Posterior vena cava (tissue), 2 donors: ENCODE data around the gene TEX55. TPM values are rescaled to one million over a fixed set of nuclear protein-coding genes. Genes with fewer than 3 reads are reported as not detected.

Experiments used
- total RNA-seq, 2 donors: library from RNA; stranded (reverse); fragmentation: NEBNext Ultra II Directional; extraction: Animal tissue kit (Norgen Biotek cat#: 25700); gene quantifications; one replicate each; pipeline ENCODE4 v1.2.1, GENCODE V29; 2021
- donor health status: DM: yes; HTN: yes; CAD: no.
- donor health status: DM: yes; HTN: yes; CAD: no.

Gene TEX55
- total RNA-seq, 2 donors from 2014 or later: not detected

Other genes starting within 250 kb of the TEX55 start
- gene IGSF11, start 111.3 kb upstream of the TEX55 start, total RNA-seq: under 1 TPM; 0.46 to 0.57 TPM
- not detected for gene UPK1B, start 27.4 kb downstream of the TEX55 start, total RNA-seq
- gene B4GALT4, start 94.7 kb downstream of the TEX55 start, total RNA-seq: 10 to 100 TPM; 19.0 to 19.7 TPM
- gene ARHGAP31, start 148.2 kb downstream of the TEX55 start, total RNA-seq: 10 to 100 TPM; 26.5 to 26.9 TPM